ENCODE measurements around the gene NCAN.

Gene NCAN

DNA sequence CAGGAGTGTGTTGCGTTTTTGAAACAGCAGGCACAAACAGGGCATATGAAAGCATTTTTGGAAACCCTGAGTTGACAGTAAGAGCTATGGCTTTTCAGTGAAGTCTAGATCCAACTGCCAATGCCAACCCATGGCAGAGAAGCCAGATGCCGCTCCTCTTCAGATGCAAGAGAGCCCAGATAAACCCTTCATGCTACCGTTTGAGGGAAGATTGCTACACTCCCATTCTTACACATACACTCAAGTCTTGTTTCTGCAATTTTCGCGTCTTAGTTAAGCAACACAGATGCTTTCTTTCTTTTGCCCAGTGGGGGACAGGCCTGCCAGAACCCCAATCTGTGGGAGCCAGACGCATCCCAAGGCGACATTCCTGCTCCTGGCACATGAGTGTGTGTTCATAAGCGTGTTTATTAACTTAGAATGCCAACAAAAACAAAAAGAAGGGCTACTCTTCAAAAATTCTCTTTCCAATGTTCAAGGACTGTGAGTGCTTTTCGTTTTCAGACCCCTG is 30.2 kb upstream of the NCAN start:
- Histone ChIP-seq H4K91ac (ENCODE audit: low read length) (no peak overlapping the region), H3K4me1 (ENCODE audit: control insufficient read depth, insufficient read depth, low read depth, low read length) (no peaks in the 10 kb centered on the region), H3K4me2 (ENCODE audit: low read length, poor library complexity, severe bottlenecking) (no peak overlapping the region), H3K18ac (ENCODE audit: low read depth in 1 of 2, low read length in 2 of 2) (no peak overlapping the region), H3K23ac (ENCODE audit: low read length in 2 of 2) (no peak overlapping the region), H4K8ac (ENCODE audit: low read length) (no peak overlapping the region), H2BK5ac (ENCODE audit: low read depth, low read length, poor library complexity, severe bottlenecking) (no peak overlapping the region), H2BK15ac (ENCODE audit: low read depth, poor library complexity, severe bottlenecking) (no peak overlapping the region), H3K14ac (ENCODE audit: low read length in 2 of 2) (no peak overlapping the region), H3K9me3 (ENCODE audit: control insufficient read depth, low read length) (peaks cover 6% of the 10 kb centered on the region), H3K9ac (ENCODE audit: low read length) (no peak overlapping the region), H2AK5ac (ENCODE audit: low read length, severe bottlenecking) (no peak overlapping the region), H3K4me3 (ENCODE audit: insufficient read depth in 1 of 2, low read depth in 1 of 2, low read length in 2 of 2) (no peak overlapping the region), H3K27me3 (ENCODE audit: control insufficient read depth in 1 of 2, insufficient read depth in 1 of 2, low read length in 2 of 2) (no peaks in the 10 kb centered on the region), H3K36me3 (ENCODE audit: control insufficient read depth in 1 of 2, insufficient read depth in 2 of 2, low read depth in 1 of 2, low read length in 2 of 2) (peaks cover 60 to 65% of the 10 kb centered on the region in 2 experiments), H3K4ac (ENCODE audit: low read depth in 1 of 2, low read length in 2 of 2) (no peak overlapping the region), H3K79me1 (replicated peaks; ENCODE audit: low read length, poor library complexity, severe bottlenecking) (peaks cover 19% of the 10 kb centered on the region), H3K27ac (ENCODE audit: low read length, poor library complexity, severe bottlenecking) (no peak overlapping the region), H2AFZ (ENCODE audit: low read depth, low read length) (no peak overlapping the region), H2BK120ac (ENCODE audit: low read depth, low read length) (no peak overlapping the region), H2BK12ac (ENCODE audit: low read length in 2 of 2) (no peak overlapping the region)
- no peak for DNase-seq
- 96% methylated on average over 9 of the region's 9 CpGs for WGBS

DNA sequence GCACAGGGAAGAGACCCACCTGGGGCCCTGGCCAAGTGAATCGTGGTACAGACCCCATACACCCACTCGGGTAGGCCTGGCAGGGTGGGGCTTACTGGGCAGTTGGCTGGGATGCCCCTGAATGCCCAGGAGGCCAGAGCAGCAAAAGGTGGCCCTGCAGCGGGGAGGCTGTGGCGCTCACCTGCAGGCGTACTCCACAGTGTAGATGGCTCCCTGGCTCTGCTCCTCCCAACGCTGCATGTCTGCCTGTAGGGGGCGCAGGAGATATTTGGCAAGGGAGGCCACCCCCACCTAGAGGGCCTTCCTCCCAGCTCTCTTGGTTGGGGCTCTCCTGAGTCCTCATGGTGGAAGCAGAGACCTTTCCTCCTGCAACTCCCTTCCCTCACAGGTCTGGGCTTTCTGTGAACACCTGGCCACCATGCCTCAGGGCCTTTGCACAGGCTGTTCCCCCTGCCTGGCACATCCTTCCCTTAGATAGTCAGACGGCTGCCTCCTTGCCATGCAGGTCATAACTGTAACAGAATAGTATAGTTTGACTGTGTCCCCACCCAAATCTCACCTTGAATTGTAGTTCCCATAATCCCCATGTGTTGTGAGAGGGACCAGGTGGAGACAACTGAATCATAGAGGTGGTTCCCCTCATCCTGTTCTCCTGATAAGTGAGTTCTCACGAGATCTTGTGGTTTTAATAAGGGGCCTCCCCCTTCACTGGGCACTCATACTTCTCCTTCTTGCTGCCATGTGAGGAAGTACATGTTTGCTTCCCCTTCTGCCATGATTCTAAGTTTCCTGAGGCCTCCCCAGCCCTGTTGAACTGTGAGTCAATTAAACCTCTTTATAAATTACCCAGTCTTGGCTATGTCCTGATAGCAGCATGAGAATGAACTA is 25.7 kb upstream of the NCAN start:
- Histone ChIP-seq H2BK5ac (ENCODE audit: low read depth, low read length, poor library complexity, severe bottlenecking) (no peak overlapping the region), H2BK15ac (ENCODE audit: low read depth, poor library complexity, severe bottlenecking) (no peak overlapping the region), H3K18ac (ENCODE audit: low read depth in 1 of 2, low read length in 2 of 2) (no peak overlapping the region), H3K4me3 (ENCODE audit: insufficient read depth in 1 of 2, low read depth in 1 of 2, low read length in 2 of 2) (no peak overlapping the region), H2BK12ac (ENCODE audit: low read length in 2 of 2) (no peak overlapping the region), H2AK5ac (ENCODE audit: low read length, severe bottlenecking) (no peak overlapping the region), H3K23ac (ENCODE audit: low read length in 2 of 2) (no peak overlapping the region), H3K36me3 (ENCODE audit: control insufficient read depth in 1 of 2, insufficient read depth in 2 of 2, low read depth in 1 of 2, low read length in 2 of 2) (peaks cover 37 to 43% of the 10 kb centered on the region in 2 experiments), H2BK120ac (ENCODE audit: low read depth, low read length) (no peak overlapping the region), H3K27ac (ENCODE audit: low read length, poor library complexity, severe bottlenecking) (no peak overlapping the region), H3K9me3 (ENCODE audit: control insufficient read depth, low read length) (no peaks in the 10 kb centered on the region), H4K91ac (ENCODE audit: low read length) (no peak overlapping the region), H3K4me1 (ENCODE audit: control insufficient read depth, insufficient read depth, low read depth, low read length) (peaks cover 11% of the 10 kb centered on the region), H3K79me1 (replicated peaks; ENCODE audit: low read length, poor library complexity, severe bottlenecking) (peaks cover 43% of the 10 kb centered on the region), H3K9ac (ENCODE audit: low read length) (no peak overlapping the region), H3K14ac (ENCODE audit: low read length in 2 of 2) (no peak overlapping the region), H3K4ac (ENCODE audit: low read depth in 1 of 2, low read length in 2 of 2) (peak overlapping the region in 1 of 2 experiments; percentile 13), H4K8ac (ENCODE audit: low read length) (no peak overlapping the region), H3K4me2 (ENCODE audit: low read length, poor library complexity, severe bottlenecking) (no peak overlapping the region), H3K27me3 (ENCODE audit: control insufficient read depth in 1 of 2, insufficient read depth in 1 of 2, low read length in 2 of 2) (no peaks in the 10 kb centered on the region), H2AFZ (ENCODE audit: low read depth, low read length) (no peak overlapping the region)
- peak; percentile 54 for DNase-seq
- 64% methylated on average over 9 of the region's 9 CpGs for WGBS

DNA sequence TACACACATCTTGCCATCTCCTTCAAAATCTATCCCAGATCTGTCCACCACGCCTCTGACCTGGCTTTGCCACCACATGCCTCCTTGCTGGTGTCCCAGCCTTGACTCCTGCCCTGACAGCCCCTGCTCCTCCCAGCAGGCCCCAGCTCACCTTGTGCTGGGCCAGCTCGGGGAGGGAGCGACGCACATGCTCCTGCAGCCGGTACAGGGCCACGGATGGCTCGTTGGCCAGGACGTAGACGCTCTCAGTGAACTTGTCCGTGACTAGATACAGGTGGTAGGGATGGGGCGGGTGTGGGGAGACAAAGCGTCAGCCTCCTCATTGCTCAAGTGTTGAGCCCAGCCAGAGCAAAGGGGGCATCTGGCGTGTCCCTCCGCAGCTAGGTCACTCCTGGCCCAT is 25.0 kb upstream of the NCAN start:
- Histone ChIP-seq H3K27ac (ENCODE audit: low read length, poor library complexity, severe bottlenecking) (no peak overlapping the region), H3K4me3 (ENCODE audit: insufficient read depth in 1 of 2, low read depth in 1 of 2, low read length in 2 of 2) (peak overlapping the region in 1 of 2 experiments; percentile 12), H2AK5ac (ENCODE audit: low read length, severe bottlenecking) (no peak overlapping the region), H3K9ac (ENCODE audit: low read length) (no peak overlapping the region), H4K8ac (ENCODE audit: low read length) (no peak overlapping the region), H3K4ac (ENCODE audit: low read depth in 1 of 2, low read length in 2 of 2) (no peak overlapping the region), H3K4me1 (ENCODE audit: control insufficient read depth, insufficient read depth, low read depth, low read length) (peaks cover 13% of the 10 kb centered on the region), H3K4me2 (ENCODE audit: low read length, poor library complexity, severe bottlenecking) (no peak overlapping the region), H3K9me3 (ENCODE audit: control insufficient read depth, low read length) (no peaks in the 10 kb centered on the region), H3K14ac (ENCODE audit: low read length in 2 of 2) (no peak overlapping the region), H2BK12ac (ENCODE audit: low read length in 2 of 2) (no peak overlapping the region), H3K27me3 (ENCODE audit: control insufficient read depth in 1 of 2, insufficient read depth in 1 of 2, low read length in 2 of 2) (no peaks in the 10 kb centered on the region), H3K23ac (ENCODE audit: low read length in 2 of 2) (no peak overlapping the region), H2BK120ac (ENCODE audit: low read depth, low read length) (no peak overlapping the region), H3K36me3 (ENCODE audit: control insufficient read depth in 1 of 2, insufficient read depth in 2 of 2, low read depth in 1 of 2, low read length in 2 of 2) (peaks cover 31 to 36% of the 10 kb centered on the region in 2 experiments), H3K79me1 (replicated peaks; ENCODE audit: low read length, poor library complexity, severe bottlenecking) (peaks cover 43% of the 10 kb centered on the region), H4K91ac (ENCODE audit: low read length) (no peak overlapping the region), H2BK5ac (ENCODE audit: low read depth, low read length, poor library complexity, severe bottlenecking) (no peak overlapping the region), H2AFZ (ENCODE audit: low read depth, low read length) (no peak overlapping the region), H2BK15ac (ENCODE audit: low read depth, poor library complexity, severe bottlenecking) (no peak overlapping the region), H3K18ac (ENCODE audit: low read depth in 1 of 2, low read length in 2 of 2) (no peak overlapping the region)
- DNase-seq: no peak
- WGBS: 95% methylated on average over 14 of the region's 14 CpGs

DNA sequence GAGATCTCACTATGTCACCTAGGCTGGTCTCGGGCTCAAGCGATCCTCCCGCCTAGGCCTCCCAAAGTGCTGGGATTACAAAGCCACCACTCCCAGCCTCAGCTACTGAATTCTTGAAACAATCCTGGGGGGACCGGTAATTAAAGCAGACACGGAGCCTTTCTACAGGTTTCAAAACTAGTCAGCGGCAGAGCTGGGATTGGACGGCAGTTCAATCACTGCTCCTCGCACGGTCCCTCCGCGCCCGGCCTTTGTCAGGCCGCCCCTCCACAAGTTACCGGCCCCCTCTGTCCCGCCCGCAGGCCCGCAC is 20.0 kb upstream of the NCAN start:
- Histone ChIP-seq H3K14ac (ENCODE audit: low read length in 2 of 2) (no peak overlapping the region), H2AK5ac (ENCODE audit: low read length, severe bottlenecking) (no peak overlapping the region), H2AFZ (ENCODE audit: low read depth, low read length) (no peak overlapping the region), H4K91ac (ENCODE audit: low read length) (no peak overlapping the region), H3K27me3 (ENCODE audit: control insufficient read depth in 1 of 2, insufficient read depth in 1 of 2, low read length in 2 of 2) (no peaks in the 10 kb centered on the region), H4K8ac (ENCODE audit: low read length) (peak overlapping the region; percentile 47), H3K4me1 (ENCODE audit: control insufficient read depth, insufficient read depth, low read depth, low read length) (peaks cover 20% of the 10 kb centered on the region), H3K4me2 (ENCODE audit: low read length, poor library complexity, severe bottlenecking) (peak overlapping the region; percentile 78), H2BK120ac (ENCODE audit: low read depth, low read length) (no peak overlapping the region), H3K9ac (ENCODE audit: low read length) (peak overlapping the region; percentile 99), H2BK12ac (ENCODE audit: low read length in 2 of 2) (no peak overlapping the region), H3K4ac (ENCODE audit: low read depth in 1 of 2, low read length in 2 of 2) (peak overlapping the region; percentile 7 to 84), H3K36me3 (ENCODE audit: control insufficient read depth in 1 of 2, insufficient read depth in 2 of 2, low read depth in 1 of 2, low read length in 2 of 2) (peaks cover 14 to 22% of the 10 kb centered on the region in 2 experiments), H3K27ac (ENCODE audit: low read length, poor library complexity, severe bottlenecking) (peak overlapping the region; percentile 97), H2BK5ac (ENCODE audit: low read depth, low read length, poor library complexity, severe bottlenecking) (no peak overlapping the region), H3K18ac (ENCODE audit: low read depth in 1 of 2, low read length in 2 of 2) (no peak overlapping the region), H3K9me3 (ENCODE audit: control insufficient read depth, low read length) (no peaks in the 10 kb centered on the region), H3K4me3 (ENCODE audit: insufficient read depth in 1 of 2, low read depth in 1 of 2, low read length in 2 of 2) (peak overlapping the region; percentile 79 to 92), H3K23ac (ENCODE audit: low read length in 2 of 2) (no peak overlapping the region), H2BK15ac (ENCODE audit: low read depth, poor library complexity, severe bottlenecking) (no peak overlapping the region), H3K79me1 (replicated peaks; ENCODE audit: low read length, poor library complexity, severe bottlenecking) (peaks cover 27% of the 10 kb centered on the region)
- under 1% methylated on average over 17 of the region's 17 CpGs for WGBS
- DNase-seq: no peak

Data from mesenchymal stem cell (in vitro differentiated cells and primary cell).